Activated B cell treated with CpG ODN at 0.5 μM for 24 hours (primary cell): ENCODE results near the gene OR1F1. TPM values are rescaled to one million over a fixed set of nuclear protein-coding genes. Genes with fewer than 3 reads are reported as not detected.
"Not testable (repeated sequence)": the region's sequence is repeated elsewhere in the genome, so short reads cannot be mapped to it uniquely, and the experiment has no call there.

ENCODE experiments used
- ATAC-seq: fragments of 200-7000 bp; cut with Tn5 transposase; one replicate; pipeline ENCODE4 v1.10.0; 2021; ENCODE audit warnings: low read depth, mild to moderate bottlenecking, moderate library complexity
- CTCF ChIA-PET: fragments of 350-600 bp; sonication (Branson Sonifier 250); formaldehyde crosslinking; loops from one replicate; lab custom pipeline; 2021; ENCODE audit warnings: antibody characterized with exemption; lab: Charles Lee
- POLR2A ChIA-PET: fragments of 350-600 bp; sonication (Branson Sonifier 250); formaldehyde crosslinking; loops from one replicate; lab custom pipeline; 2021; ENCODE audit warnings: antibody characterized with exemption; lab: Charles Lee
- DNase-seq: peaks from one replicate; pipeline ENCODE4 v3.0.0; 2022
- H3K27ac Mint-ChIP-seq: one replicate; pipeline ENCODE4 v1.8.0; 2020; ENCODE audit warnings: mixed read lengths
- H3K27me3 Mint-ChIP-seq: one replicate; pipeline ENCODE4 v1.8.0; 2021; ENCODE audit warnings: mixed read lengths
- H3K36me3 Mint-ChIP-seq: one replicate; pipeline ENCODE4 v1.8.0; 2021; ENCODE audit warnings: low read depth, mixed read lengths
- H3K4me1 Mint-ChIP-seq: one replicate; pipeline ENCODE4 v1.8.0; 2021; ENCODE audit warnings: mixed read lengths
- H3K4me3 Mint-ChIP-seq: one replicate; pipeline ENCODE4 v1.8.0; 2020; ENCODE audit warnings: mild to moderate bottlenecking, mixed read lengths
- H3K9me3 Mint-ChIP-seq: one replicate; pipeline ENCODE4 v1.8.0; 2020; ENCODE audit warnings: mixed read lengths
- CTCF ChIP-seq: fragments of 200-600 bp; IDR thresholded peaks from one replicate; pipeline ENCODE4 v1.8.0; 2022; ENCODE audit warnings: antibody characterized with exemption, mild to moderate bottlenecking
- intact Hi-C: fragments of 100-400 bp; cut with micrococcal nuclease; formaldehyde crosslinking; loops from one replicate; pipeline ENCODE4 v1.15.1; 2024
- total RNA-seq: library from RNA; stranded (reverse); gene quantifications from 2 replicates; pipeline ENCODE4 v1.2.3, GENCODE V29; 2022

OR1F1 gene
- total RNA-seq, result not detected in 2 replicates

DNA sequence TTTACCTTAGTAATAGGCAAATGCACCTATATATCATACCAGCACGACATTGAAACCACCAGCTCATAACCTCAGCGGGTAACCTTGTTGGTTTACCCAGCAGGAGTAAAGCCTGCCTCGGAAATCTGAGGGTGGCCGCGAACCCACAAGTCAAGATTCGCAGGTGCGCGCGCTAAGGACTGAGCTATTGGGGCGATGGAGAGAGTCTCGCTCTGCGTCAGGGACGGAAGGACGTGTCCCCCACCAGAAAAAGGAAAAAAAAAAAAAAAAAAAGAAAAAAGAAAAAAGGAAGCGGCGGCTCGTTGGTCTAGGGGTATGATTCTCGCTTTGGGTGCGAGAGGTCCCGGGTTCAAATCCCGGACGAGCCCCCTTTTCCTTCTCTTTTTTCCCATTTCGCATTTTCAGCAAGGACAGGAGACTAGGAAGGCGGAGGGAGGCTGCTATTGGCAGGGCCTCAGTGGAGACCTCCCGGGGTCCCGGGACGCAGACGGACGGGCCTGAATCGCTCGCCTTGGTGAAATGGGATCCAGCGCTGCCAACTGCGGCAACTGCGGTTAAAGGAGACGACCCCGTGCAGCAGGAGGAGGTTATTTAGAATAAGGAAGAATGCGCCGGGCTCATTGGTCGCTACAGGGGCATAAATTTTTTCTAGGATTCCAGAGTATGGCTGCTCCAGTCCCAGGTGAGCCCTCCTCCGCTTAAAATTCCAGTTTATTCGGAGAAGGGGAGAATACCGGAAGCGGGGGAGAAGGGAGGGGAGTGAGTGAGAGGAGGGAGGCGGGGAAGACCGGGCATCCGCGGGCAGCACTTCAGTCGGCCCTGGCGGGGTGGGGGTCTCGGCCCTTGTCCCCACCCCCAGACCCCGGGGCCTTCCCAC is at the start of gene OR1F1:
Gene OR1F1, plus strand, starts transcription at position 407 of the 877 bp plus-strand sequence.
- peak within 1 kb of the TSS; percentile 53 for H3K27ac Mint-ChIP-seq
- CTCF ChIA-PET, result interaction anchor here (0.6 to 1.1 kb wide), 2 partner anchors 106 to 160 kb away, joined by 3 read pairs; no protein-coding TSS in a partner anchor
- POLR2A ChIA-PET, result interaction anchor here (0.6 kb wide), 1 partner anchor 75 kb away, joined by 3 read pairs; no protein-coding TSS in a partner anchor
- no peak for TF ChIP-seq CTCF
- no peak for DNase-seq
- peaks cover 71% of the 10 kb centered on the region for H3K27me3 Mint-ChIP-seq
- no peak for ATAC-seq
- H3K9me3 Mint-ChIP-seq, result no peaks in the 10 kb centered on the region
- H3K36me3 Mint-ChIP-seq, result no peaks in the 10 kb centered on the region
- peak within 1 kb of the TSS; percentile 59 for H3K4me3 Mint-ChIP-seq
- intact Hi-C loops, result loop anchor here (2.0 kb wide), 1 partner anchor 17 kb away; no protein-coding TSS in a partner anchor
- peaks cover 37% of the 10 kb centered on the region for H3K4me1 Mint-ChIP-seq

DNA sequence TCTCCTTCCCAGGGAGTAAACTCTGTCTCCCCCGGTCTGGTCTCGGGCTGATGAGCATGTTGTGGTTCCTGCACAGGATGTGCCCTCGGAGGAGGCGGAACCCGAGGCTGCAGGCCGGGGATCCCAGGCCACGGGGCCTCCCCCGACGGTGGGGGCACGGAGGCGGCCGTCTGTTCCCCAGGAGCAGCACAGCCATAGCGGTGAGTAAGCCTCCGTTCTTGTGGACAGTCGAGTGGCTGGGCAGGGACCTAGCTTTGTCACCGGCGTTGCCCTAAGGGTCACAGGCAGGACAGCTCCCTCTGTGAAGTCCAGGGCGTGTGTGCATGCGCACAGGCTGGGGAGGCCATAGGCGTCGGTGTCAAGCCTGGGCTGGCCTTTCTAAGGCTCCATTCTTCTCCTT is 49.7 kb upstream of the OR1F1 start:
- no peaks in the 10 kb centered on the region for H3K9me3 Mint-ChIP-seq
- H3K4me1 Mint-ChIP-seq, result peaks cover 18% of the 10 kb centered on the region
- no peak for TF ChIP-seq CTCF
- H3K36me3 Mint-ChIP-seq, result peaks cover 43% of the 10 kb centered on the region
- POLR2A ChIA-PET, result no interaction called here
- H3K27me3 Mint-ChIP-seq, result no peaks in the 10 kb centered on the region
- CTCF ChIA-PET, result no interaction called here
- intact Hi-C loops, result no loop called here
- H3K4me3 Mint-ChIP-seq, result no peak overlapping the region
- ATAC-seq, result no peak
- no peak overlapping the region for H3K27ac Mint-ChIP-seq
- DNase-seq, result no peak

DNA sequence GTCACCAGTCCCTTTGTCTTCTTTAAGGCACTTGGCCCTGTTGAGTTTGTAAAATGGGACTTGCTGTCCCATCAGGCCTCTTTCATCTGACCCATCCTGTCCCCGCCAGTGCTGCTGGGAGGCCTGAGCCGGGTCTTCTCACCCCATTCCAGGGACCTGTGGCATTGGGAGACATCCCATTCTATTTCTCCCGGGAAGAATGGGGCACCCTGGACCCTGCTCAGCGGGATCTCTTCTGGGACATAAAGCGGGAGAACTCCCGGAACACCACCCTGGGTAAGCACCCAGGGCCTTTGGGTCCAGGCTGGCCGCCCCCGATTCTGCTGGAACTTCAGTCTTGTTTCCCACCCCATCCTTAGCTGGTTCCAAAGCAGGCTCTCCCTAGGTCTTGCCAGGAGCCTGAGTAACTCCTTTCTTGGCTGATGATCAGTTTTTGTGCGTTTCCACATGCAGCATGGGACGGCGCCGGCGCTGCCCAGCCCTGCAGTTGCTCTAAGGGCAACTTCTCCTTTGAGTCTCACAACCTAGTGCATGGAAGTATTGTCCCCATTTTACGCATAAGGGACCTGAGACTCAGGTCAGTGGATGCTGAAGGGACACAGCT is 49.1 kb upstream of the OR1F1 start:
- ChIA-PET CTCF (no interaction called here), POLR2A (no interaction called here)
- peaks cover 13% of the 10 kb centered on the region for H3K4me1 Mint-ChIP-seq
- DNase-seq (no peak), ATAC-seq (no peak)
- no peak for TF ChIP-seq CTCF
- intact Hi-C loops, result no loop called here
- H3K27me3 Mint-ChIP-seq, result no peaks in the 10 kb centered on the region
- peaks cover 42% of the 10 kb centered on the region for H3K36me3 Mint-ChIP-seq
- no peaks in the 10 kb centered on the region for H3K9me3 Mint-ChIP-seq
- H3K27ac Mint-ChIP-seq, result no peak overlapping the region
- H3K4me3 Mint-ChIP-seq, result no peak overlapping the region

DNA sequence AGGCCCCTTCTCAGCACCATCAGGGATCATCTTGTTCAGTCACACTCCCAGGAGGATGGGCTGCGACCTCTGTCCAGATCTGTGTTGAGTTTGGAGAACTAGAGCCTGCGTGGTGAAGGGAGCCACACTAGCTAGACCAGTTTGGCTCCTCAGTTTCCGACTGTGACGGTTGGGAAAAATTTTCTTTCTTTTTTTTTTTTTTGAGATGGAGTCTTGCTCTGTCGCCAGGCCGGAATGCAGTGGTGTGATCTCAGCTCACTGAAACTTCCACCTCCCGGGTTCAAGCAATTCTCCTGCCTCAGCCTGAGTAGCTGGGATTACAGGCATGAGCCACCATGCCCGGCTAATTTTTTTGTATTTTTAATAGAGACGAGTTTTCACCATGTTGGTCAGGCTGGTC is 48.4 kb upstream of the OR1F1 start:
- H3K27ac Mint-ChIP-seq, H3K9me3 Mint-ChIP-seq, intact Hi-C loops, H3K27me3 Mint-ChIP-seq, H3K4me3 Mint-ChIP-seq, ATAC-seq, DNase-seq, CTCF ChIA-PET: not testable (repeated sequence)
- H3K36me3 Mint-ChIP-seq, result peaks cover 40% of the 10 kb centered on the region
- POLR2A ChIA-PET, result interaction anchor here (1.3 kb wide), 1 partner anchor 10 kb away, joined by 3 read pairs; no protein-coding TSS in a partner anchor
- peaks cover 11% of the 10 kb centered on the region for H3K4me1 Mint-ChIP-seq

- Mint-ChIP-seq H3K4me1 (peaks cover 2% of the 10 kb centered on the region), H3K27me3 (no peaks in the 10 kb centered on the region), H3K36me3 (peaks cover 36% of the 10 kb centered on the region), H3K4me3 (no peak overlapping the region), H3K9me3 (no peaks in the 10 kb centered on the region), H3K27ac (no peak overlapping the region)
- intact Hi-C loops, result no loop called here
- CTCF ChIA-PET, result no interaction called here
- POLR2A ChIA-PET, result interaction anchor here (0.6 to 1.3 kb wide), 2 partner anchors 9 to 43 kb away, joined by 3 to 6 read pairs; no protein-coding TSS in a partner anchor
- no peak for ATAC-seq
- no peak for TF ChIP-seq CTCF
- DNase-seq, result no peak
Measured at GRCh38 chr16:3140603-3141427, 47.2 kb upstream of the OR1F1 start.
